Natural killer cell (primary cell): Measurements from ENCODE around the gene SPAG4. TPM values are rescaled to one million over a fixed set of nuclear protein-coding genes. Genes with fewer than 3 reads are reported as not detected.

Experiments
- ATAC-seq, 3 donors: fragments of 150-1000 bp in 2 of 3; fragments of 200-7000 bp in 1 of 3; cut with Tn5 transposase; 1 replicate in 1 of 3; 2 replicates in 2 of 3; pipeline ENCODE4 v1.10.0; 2021; ENCODE audit warnings: mild to moderate bottlenecking in 2 of 3, moderate library complexity in 2 of 3
- DNase-seq, 2 donors: peaks; one replicate each; pipeline versions ENCODE4 v3.0.0 to v3.0.0-alpha.2; 2013 to 2021; ENCODE audit warnings: mixed read lengths in 1 of 2
- H3K27ac ChIP-seq: one replicate; pipeline ENCODE4 v1.5.1; 2013; ENCODE audit warnings: mild to moderate bottlenecking, low read length
- H3K27me3 ChIP-seq: one replicate; pipeline ENCODE4 v1.6.1; 2013; ENCODE audit warnings: low read length; ENCODE audit not compliant: control insufficient read depth, insufficient read depth
- H3K36me3 ChIP-seq: one replicate; pipeline ENCODE4 v1.6.1; 2013; ENCODE audit warnings: low read length; ENCODE audit not compliant: control insufficient read depth, insufficient read depth
- H3K4me1 ChIP-seq: one replicate; pipeline ENCODE4 v1.6.1; 2013; ENCODE audit warnings: low read length; ENCODE audit not compliant: control insufficient read depth, insufficient read depth
- H3K4me3 ChIP-seq: one replicate; pipeline ENCODE4 v1.5.1; 2013; ENCODE audit warnings: low read length
- H3K9me3 ChIP-seq: one replicate; pipeline ENCODE4 v1.6.1; 2013; ENCODE audit warnings: low read length; ENCODE audit not compliant: control insufficient read depth, insufficient read depth
- H3K27ac Mint-ChIP-seq, 2 donors: one replicate each; pipeline ENCODE4 v1.8.0; 2022; ENCODE audit warnings: mild to moderate bottlenecking in 2 of 2, mixed read lengths in 2 of 2, moderate library complexity in 1 of 2
- H3K27me3 Mint-ChIP-seq, 2 donors: one replicate each; pipeline ENCODE4 v1.8.0; 2022; ENCODE audit warnings: low read depth in 2 of 2, mixed read lengths in 2 of 2
- H3K36me3 Mint-ChIP-seq: one replicate; pipeline ENCODE4 v1.8.0; 2022; ENCODE audit warnings: mixed read lengths
- H3K4me1 Mint-ChIP-seq, 2 donors: one replicate each; pipeline ENCODE4 v1.8.0; 2022; ENCODE audit warnings: mixed read lengths in 2 of 2
- H3K4me3 Mint-ChIP-seq: one replicate; pipeline ENCODE4 v1.8.0; 2022; ENCODE audit warnings: mild to moderate bottlenecking, moderate library complexity, mixed read lengths
- H3K9me3 Mint-ChIP-seq, 2 donors: one replicate each; pipeline ENCODE4 v1.8.0; 2022; ENCODE audit warnings: mixed read lengths in 2 of 2
- WGBS: methylation state at CpG from one replicate; pipeline ENCODE4 v1.1.7; 2013; ENCODE audit warnings: missing lambda C conversion rate; ENCODE audit not compliant: insufficient coverage; 5-methylcytosine and 5-hydroxymethylcytosine counted together
- intact Hi-C: fragments of 100-400 bp; cut with micrococcal nuclease; formaldehyde crosslinking; loops from one replicate; pipeline ENCODE4 v1.14.2; 2022
- total RNA-seq, 4 donors: library from RNA; stranded (reverse); fragments of 120-200 nt in 1 of 4; gene quantifications; one replicate each; pipeline versions ENCODE4 v1.2.3 to v1.2.4, GENCODE V29; 2013 to 2022
- TF ChIP-seq, protein P1 (sequence below): fragments of 200-600 bp; IDR thresholded peaks from one replicate; pipeline ENCODE4 v1.8.0; 2022; ENCODE audit warnings: antibody characterized with exemption

Gene SPAG4
- total RNA-seq, 3 donors from 2014 or later (not counting 1 experiment from before 2014, with no cell fraction given): 11.2 to 16.2 (median 11.9) TPM

- ATAC-seq: no peak
- Mint-ChIP-seq H3K36me3 (no peaks in the 10 kb centered on the region), H3K4me1 (peaks cover 56 to 63% of the 10 kb centered on the region in 2 donors), H3K4me3 (no peak overlapping the region), H3K27me3 (no peaks in the 10 kb centered on the region), H3K9me3 (no peaks in the 10 kb centered on the region), H3K27ac (peak overlapping the region; percentile 41 to 60)
- Histone ChIP-seq H3K4me1 (peaks cover 7% of the 10 kb centered on the region), H3K27ac (no peak overlapping the region), H3K4me3 (no peak overlapping the region), H3K9me3 (no peaks in the 10 kb centered on the region), H3K27me3 (no peaks in the 10 kb centered on the region), H3K36me3 (peaks cover 21% of the 10 kb centered on the region)
- intact Hi-C loops: no loop called here
- no peak for DNase-seq
- WGBS: 98% methylated on average over 4 of the region's 4 CpGs
- TF ChIP-seq, protein P1, sequence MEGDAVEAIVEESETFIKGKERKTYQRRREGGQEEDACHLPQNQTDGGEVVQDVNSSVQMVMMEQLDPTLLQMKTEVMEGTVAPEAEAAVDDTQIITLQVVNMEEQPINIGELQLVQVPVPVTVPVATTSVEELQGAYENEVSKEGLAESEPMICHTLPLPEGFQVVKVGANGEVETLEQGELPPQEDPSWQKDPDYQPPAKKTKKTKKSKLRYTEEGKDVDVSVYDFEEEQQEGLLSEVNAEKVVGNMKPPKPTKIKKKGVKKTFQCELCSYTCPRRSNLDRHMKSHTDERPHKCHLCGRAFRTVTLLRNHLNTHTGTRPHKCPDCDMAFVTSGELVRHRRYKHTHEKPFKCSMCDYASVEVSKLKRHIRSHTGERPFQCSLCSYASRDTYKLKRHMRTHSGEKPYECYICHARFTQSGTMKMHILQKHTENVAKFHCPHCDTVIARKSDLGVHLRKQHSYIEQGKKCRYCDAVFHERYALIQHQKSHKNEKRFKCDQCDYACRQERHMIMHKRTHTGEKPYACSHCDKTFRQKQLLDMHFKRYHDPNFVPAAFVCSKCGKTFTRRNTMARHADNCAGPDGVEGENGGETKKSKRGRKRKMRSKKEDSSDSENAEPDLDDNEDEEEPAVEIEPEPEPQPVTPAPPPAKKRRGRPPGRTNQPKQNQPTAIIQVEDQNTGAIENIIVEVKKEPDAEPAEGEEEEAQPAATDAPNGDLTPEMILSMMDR: no peak
Observed at GRCh38 chr20:35635652-35636051, 20.0 kb downstream of the SPAG4 start.

- peaks cover 16% of the 10 kb centered on the region for H3K36me3 ChIP-seq
- H3K27me3 Mint-ChIP-seq: no peaks in the 10 kb centered on the region
- H3K27me3 ChIP-seq: no peaks in the 10 kb centered on the region
- 100% methylated on average over 1 of the region's 2 CpGs for WGBS
- peak overlapping the region; percentile 41 to 60 for H3K27ac Mint-ChIP-seq
- no peaks in the 10 kb centered on the region for H3K9me3 ChIP-seq
- TF ChIP-seq, protein P1: no peak
- H3K27ac ChIP-seq: no peak overlapping the region
- H3K4me1 ChIP-seq: peaks cover 7% of the 10 kb centered on the region
- H3K4me3 Mint-ChIP-seq: no peak overlapping the region
- H3K9me3 Mint-ChIP-seq: no peaks in the 10 kb centered on the region
- H3K4me1 Mint-ChIP-seq: peaks cover 60 to 67% of the 10 kb centered on the region in 2 donors
- ATAC-seq (no peak), DNase-seq (no peak)
- intact Hi-C loops: no loop called here
- no peaks in the 10 kb centered on the region for H3K36me3 Mint-ChIP-seq
- H3K4me3 ChIP-seq: no peak overlapping the region
Observed at GRCh38 chr20:35636095-35636494, 20.5 kb downstream of the SPAG4 start.

DNA sequence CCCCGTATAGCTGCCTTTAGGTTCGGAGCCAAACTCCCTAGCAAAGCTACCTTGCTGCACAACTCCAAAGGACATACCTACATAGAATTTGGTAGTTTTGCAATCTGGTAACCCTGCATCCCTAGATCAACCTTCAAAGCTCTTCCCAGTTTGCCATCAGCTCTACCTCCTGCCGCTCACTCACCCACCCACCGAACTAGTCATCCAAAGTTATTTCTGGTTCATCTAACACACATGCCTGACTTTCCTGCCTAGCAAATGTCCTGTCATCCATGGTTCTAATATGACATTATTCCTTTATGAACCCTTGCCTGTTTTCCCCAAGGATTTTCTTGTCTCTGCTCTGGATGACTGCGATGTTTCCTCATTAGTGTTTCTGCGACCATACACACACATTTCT, 21.6 kb downstream of the SPAG4 start:
- intact Hi-C loops: no loop called here
- H3K4me3 ChIP-seq: no peak overlapping the region
- no peak for ATAC-seq

DNA sequence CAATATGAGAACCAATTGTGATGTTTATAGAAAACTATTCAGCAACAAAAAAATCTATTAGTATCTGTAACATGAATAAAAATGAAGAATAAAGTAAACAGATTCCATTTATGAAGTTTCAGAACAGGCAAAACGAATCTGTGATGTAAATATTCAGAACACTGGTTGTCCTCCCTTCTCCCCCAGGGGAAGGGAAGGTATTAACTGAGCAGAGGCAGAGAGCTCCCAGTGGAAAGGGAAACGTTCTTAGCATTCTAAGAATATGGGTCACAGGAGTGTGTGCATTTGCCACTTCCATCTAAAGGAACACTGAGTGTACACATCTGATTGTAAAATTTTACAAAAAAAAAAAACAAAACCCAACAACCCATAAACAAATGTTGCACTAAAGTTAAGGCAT, 23.1 kb downstream of the SPAG4 start:
- intact Hi-C loops: no loop called here
- Histone ChIP-seq H3K9me3 (no peaks in the 10 kb centered on the region), H3K4me3 (no peak overlapping the region), H3K27me3 (no peaks in the 10 kb centered on the region), H3K36me3 (no peaks in the 10 kb centered on the region), H3K4me1 (peaks cover 7% of the 10 kb centered on the region), H3K27ac (no peak overlapping the region)
- Mint-ChIP-seq H3K27ac (peak overlapping the region; percentile 67 to 85), H3K4me1 (peaks cover 78 to 80% of the 10 kb centered on the region in 2 donors), H3K9me3 (no peaks in the 10 kb centered on the region), H3K27me3 (no peaks in the 10 kb centered on the region), H3K4me3 (no peak overlapping the region), H3K36me3 (no peaks in the 10 kb centered on the region)
- DNase-seq: no peak
- TF ChIP-seq, protein P1: no peak
- WGBS: no CpG with 5 or more reads among the region's 2 CpGs
- no peak for ATAC-seq

More for the DNA sequence above, 21.6 kb downstream of the SPAG4 start:
- H3K4me3 Mint-ChIP-seq: no peak overlapping the region
- Histone ChIP-seq H3K9me3 (no peaks in the 10 kb centered on the region), H3K27me3 (no peaks in the 10 kb centered on the region), H3K36me3 (peaks cover 5% of the 10 kb centered on the region), H3K27ac (no peak overlapping the region), H3K4me1 (peaks cover 7% of the 10 kb centered on the region)
- DNase-seq: no peak
- H3K27me3 Mint-ChIP-seq: no peaks in the 10 kb centered on the region
- no peaks in the 10 kb centered on the region for H3K36me3 Mint-ChIP-seq
- 97% methylated on average over 6 of the region's 6 CpGs for WGBS
- peaks cover 72 to 75% of the 10 kb centered on the region in 2 donors for H3K4me1 Mint-ChIP-seq
- TF ChIP-seq, protein P1: no peak
- peak overlapping the region; percentile 67 to 85 for H3K27ac Mint-ChIP-seq
- H3K9me3 Mint-ChIP-seq: no peaks in the 10 kb centered on the region
